Type B pancreatic cell (in vitro differentiated cells): ENCODE data around the gene DCC. TPM values are rescaled to one million over a fixed set of nuclear protein-coding genes. Genes with fewer than 3 reads are reported as not detected.
"Not testable (repeated sequence)": the region's sequence is repeated elsewhere in the genome, so short reads cannot be mapped to it uniquely, and the experiment has no call there.

Experiments used
- DNase-seq: peaks from one replicate; pipeline ENCODE4 v3.0.0; 2021; ENCODE audit warnings: mixed read lengths; ENCODE audit not compliant: unreplicated experiment; ENCODE audit errors: extremely low spot score
- H3K27ac Mint-ChIP-seq: 2 replicates; pipeline ENCODE4 v1.8.0; 2021; ENCODE audit warnings: mild to moderate bottlenecking, mixed read lengths
- H3K27me3 Mint-ChIP-seq: 2 replicates; pipeline ENCODE4 v1.8.0; 2021; ENCODE audit warnings: mixed read lengths
- H3K36me3 Mint-ChIP-seq: 2 replicates; pipeline ENCODE4 v1.8.0; 2021; ENCODE audit warnings: mixed read lengths
- H3K4me1 Mint-ChIP-seq: one replicate; pipeline ENCODE4 v1.8.0; 2021; ENCODE audit warnings: mixed read lengths; ENCODE audit not compliant: unreplicated experiment
- H3K4me3 Mint-ChIP-seq: 2 replicates; pipeline ENCODE4 v1.8.0; 2021; ENCODE audit warnings: mild to moderate bottlenecking, mixed read lengths
- H3K9me3 Mint-ChIP-seq: 2 replicates; pipeline ENCODE4 v1.8.0; 2021; ENCODE audit warnings: mixed read lengths
- total RNA-seq: library from RNA; stranded (reverse); gene quantifications from 2 replicates; pipeline ENCODE4 v1.2.1, GENCODE V29; 2021; ENCODE audit warnings: low replicate concordance
- TF ChIP-seq, protein P1 (sequence below): fragments of 200-600 bp; sonication (generic); conservative IDR thresholded peaks from 2 replicates; pipeline ENCODE4 v1.5.0; 2021; ENCODE audit warnings: antibody characterized with exemption, mild to moderate bottlenecking

Gene DCC
- total RNA-seq, 1 donor from 2014 or later, result 11.6 TPM

DNA sequence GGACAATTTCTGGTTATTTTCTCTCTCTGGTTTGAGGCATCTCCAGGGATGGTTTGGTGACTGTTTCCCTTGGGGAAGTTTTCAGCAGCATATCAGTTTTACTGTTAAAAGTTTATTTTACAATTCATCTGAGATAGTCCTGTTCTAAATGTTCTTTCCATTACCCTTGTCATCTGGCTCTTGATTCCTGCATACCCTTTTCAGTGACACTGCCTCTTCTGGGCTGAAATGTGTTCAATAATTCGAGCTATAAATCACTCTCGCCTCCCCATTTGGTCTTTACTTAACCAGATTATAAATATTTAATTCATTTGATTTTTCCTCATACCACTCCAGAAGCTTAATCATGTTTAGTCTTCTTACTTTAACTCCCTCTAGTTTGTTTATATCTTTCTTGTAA, 9.5 kb downstream of the DCC start:
- Mint-ChIP-seq H3K4me3 (no peak overlapping the region), H3K27me3 (peaks cover 7% of the 10 kb centered on the region), H3K9me3 (peaks cover 6% of the 10 kb centered on the region), H3K4me1 (no peaks in the 10 kb centered on the region), H3K27ac (no peak overlapping the region), H3K36me3 (no peaks in the 10 kb centered on the region)
- TF ChIP-seq, protein P1, sequence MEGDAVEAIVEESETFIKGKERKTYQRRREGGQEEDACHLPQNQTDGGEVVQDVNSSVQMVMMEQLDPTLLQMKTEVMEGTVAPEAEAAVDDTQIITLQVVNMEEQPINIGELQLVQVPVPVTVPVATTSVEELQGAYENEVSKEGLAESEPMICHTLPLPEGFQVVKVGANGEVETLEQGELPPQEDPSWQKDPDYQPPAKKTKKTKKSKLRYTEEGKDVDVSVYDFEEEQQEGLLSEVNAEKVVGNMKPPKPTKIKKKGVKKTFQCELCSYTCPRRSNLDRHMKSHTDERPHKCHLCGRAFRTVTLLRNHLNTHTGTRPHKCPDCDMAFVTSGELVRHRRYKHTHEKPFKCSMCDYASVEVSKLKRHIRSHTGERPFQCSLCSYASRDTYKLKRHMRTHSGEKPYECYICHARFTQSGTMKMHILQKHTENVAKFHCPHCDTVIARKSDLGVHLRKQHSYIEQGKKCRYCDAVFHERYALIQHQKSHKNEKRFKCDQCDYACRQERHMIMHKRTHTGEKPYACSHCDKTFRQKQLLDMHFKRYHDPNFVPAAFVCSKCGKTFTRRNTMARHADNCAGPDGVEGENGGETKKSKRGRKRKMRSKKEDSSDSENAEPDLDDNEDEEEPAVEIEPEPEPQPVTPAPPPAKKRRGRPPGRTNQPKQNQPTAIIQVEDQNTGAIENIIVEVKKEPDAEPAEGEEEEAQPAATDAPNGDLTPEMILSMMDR, result no peak
- no peak for DNase-seq

DNA sequence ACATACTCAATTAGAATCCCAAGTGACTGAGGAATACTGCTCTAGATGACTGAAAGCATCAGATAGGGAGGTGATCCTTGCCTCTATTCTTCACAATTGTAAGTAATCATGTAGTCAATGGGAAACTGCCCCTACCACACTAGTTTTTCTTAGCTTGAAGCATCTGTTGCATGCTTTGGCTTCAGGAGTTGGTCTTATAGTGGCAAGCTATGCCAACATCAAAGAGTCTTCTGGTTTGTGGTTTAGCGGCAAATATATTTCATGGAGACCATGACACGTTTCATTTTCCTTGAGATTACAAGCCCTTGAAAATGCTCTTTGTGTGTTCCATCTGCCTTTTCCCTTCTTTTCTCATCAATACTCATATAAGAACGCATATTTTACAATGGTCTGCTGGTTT, 12.9 kb downstream of the DCC start:
- peaks cover 6% of the 10 kb centered on the region for H3K9me3 Mint-ChIP-seq
- TF ChIP-seq, protein P1, result no peak
- no peaks in the 10 kb centered on the region for H3K36me3 Mint-ChIP-seq
- H3K4me3 Mint-ChIP-seq, result no peak overlapping the region
- no peak overlapping the region for H3K27ac Mint-ChIP-seq
- no peaks in the 10 kb centered on the region for H3K4me1 Mint-ChIP-seq
- DNase-seq, result no peak
- H3K27me3 Mint-ChIP-seq, result peaks cover 3% of the 10 kb centered on the region

DNA sequence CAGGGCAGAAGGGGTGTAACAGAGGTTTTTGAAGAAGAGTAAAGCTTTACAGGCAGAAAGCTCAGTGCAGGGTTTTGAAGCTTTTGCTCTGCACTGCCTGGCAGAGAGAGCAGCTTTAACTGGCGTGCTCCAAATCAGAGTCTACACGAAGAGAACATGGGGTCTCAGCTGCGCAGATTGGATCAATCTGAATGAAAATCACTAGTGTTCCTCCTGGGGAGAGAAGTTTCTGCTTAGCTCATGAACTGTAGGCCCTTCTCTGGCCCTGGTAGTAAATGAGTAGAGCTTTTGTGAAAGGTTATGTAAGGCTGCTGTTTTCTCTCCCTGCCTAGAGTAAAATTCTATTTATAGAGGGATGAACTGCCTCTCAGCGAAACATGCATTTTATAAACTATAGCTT, 13.6 kb downstream of the DCC start:
- H3K27me3 Mint-ChIP-seq, result peaks cover 3% of the 10 kb centered on the region
- no peaks in the 10 kb centered on the region for H3K36me3 Mint-ChIP-seq
- TF ChIP-seq, protein P1, result no peak
- no peak overlapping the region for H3K27ac Mint-ChIP-seq
- DNase-seq, result no peak
- H3K4me3 Mint-ChIP-seq, result no peak overlapping the region
- H3K9me3 Mint-ChIP-seq, result no peaks in the 10 kb centered on the region
- no peaks in the 10 kb centered on the region for H3K4me1 Mint-ChIP-seq

DNA sequence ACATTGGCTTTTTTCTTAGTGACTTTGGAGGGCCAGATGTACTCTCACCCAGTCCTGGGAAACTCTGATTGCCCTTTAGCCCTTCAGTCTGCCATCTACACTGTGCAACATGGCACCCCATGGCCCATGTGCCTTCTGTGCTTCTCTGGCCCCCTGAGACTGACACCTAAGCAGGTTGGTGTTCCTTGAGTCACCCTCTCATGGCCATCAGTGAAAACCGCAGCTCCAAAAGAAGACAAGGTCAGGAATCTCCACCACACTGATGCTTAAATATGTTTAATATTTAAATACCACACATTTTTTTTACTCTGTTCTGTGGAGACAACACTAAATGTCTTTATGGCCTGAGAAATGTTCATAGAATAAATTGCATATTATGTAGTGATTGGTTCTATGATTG, 23.9 kb downstream of the DCC start:
- DNase-seq, result no peak
- H3K27me3 Mint-ChIP-seq, result no peaks in the 10 kb centered on the region
- H3K9me3 Mint-ChIP-seq, result peaks cover 12% of the 10 kb centered on the region
- peaks cover 3% of the 10 kb centered on the region for H3K36me3 Mint-ChIP-seq
- H3K4me1 Mint-ChIP-seq, result peaks cover 15% of the 10 kb centered on the region
- no peak overlapping the region for H3K4me3 Mint-ChIP-seq
- no peak overlapping the region for H3K27ac Mint-ChIP-seq
- TF ChIP-seq, protein P1, result no peak

DNA sequence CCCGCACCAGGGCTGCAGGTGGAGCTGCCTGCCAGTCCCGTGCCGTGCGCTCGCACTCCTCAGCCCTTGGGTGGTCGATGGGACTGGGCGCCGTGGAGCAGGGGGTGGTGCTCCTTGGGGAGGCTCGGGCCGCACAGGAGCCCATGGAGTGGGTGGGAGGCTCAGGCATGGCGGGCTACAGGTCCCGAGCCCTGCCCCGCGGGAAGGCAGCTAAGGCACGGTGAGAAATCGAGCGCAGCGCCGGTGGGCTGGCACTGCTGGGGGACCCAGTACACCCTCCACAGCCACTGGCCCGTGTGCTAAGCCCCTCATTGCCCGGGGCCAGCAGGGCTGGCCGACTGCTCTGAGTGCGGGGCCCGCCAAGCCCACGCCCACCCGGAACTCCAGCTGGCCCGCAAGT, 26.9 kb downstream of the DCC start:
- H3K27me3 Mint-ChIP-seq, H3K9me3 Mint-ChIP-seq, H3K4me3 Mint-ChIP-seq, DNase-seq, H3K27ac Mint-ChIP-seq, H3K36me3 Mint-ChIP-seq: not testable (repeated sequence)
- peaks cover 21% of the 10 kb centered on the region for H3K4me1 Mint-ChIP-seq

DNA sequence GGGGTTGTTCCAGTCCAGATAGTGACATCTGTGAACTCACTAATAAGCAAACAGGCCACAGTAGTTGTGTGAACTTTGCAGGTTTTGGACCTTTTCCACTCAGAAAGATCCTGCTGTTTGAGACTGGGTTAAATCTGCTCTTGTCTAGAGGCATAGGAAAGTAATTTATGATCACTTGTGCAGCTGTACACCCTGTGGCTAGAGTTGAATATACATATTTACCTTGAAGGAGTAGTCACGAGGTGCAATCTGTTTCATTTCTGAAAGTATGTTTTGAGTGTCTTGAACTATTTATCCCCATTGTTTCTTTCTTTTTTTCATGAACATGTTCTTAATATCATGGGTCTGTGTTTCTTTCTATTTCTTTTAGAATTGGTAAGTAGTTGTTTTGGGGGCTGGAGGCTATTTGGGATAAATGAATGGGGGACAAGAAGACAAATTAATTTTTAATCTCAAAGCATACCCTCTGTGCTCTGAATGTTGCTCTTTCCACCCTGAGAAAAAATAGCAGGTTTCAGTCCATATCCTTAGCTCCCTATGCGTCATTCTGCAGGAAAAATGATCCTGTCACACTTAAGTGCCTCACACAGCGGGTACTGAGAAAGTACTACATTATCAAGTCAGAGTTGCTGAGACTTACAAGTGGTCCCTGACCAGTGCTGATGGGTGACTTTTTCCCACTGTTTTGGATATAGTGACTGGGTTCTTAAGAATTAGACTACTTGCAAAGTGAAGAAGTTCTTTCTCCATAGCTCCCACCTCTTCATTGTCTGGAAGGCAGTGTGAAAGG, 28.2 kb downstream of the DCC start:
- Mint-ChIP-seq H3K27ac (no peak overlapping the region), H3K4me3 (no peak overlapping the region), H3K27me3 (peaks cover 3% of the 10 kb centered on the region), H3K4me1 (peaks cover 21% of the 10 kb centered on the region), H3K36me3 (peaks cover 3% of the 10 kb centered on the region), H3K9me3 (peaks cover 3% of the 10 kb centered on the region)
- TF ChIP-seq, protein P1, result no peak
- no peak for DNase-seq
